WTC11 (cell line): ENCODE data around the gene CBLB. TPM values are rescaled to one million over a fixed set of nuclear protein-coding genes. Genes with fewer than 3 reads are reported as not detected.

Experiments
- ATAC-seq: fragments of 200-7000 bp; cut with Tn5 transposase; 2 replicates; pipeline ENCODE4 v1.10.0; 2021; ENCODE audit warnings: mild to moderate bottlenecking, moderate library complexity
- CTCF ChIA-PET: fragments of 300-600 bp; sonication (Branson Sonifier 250); formaldehyde crosslinking; loops from one replicate; lab custom pipeline; 2021; ENCODE audit warnings: antibody characterized with exemption; lab: Charles Lee
- POLR2A ChIA-PET: fragments of 350-600 bp; sonication (Branson Sonifier 250); formaldehyde crosslinking; loops from one replicate; lab custom pipeline; 2021; ENCODE audit warnings: antibody characterized with exemption; lab: Charles Lee
- DNase-seq: peaks from one replicate; pipeline ENCODE4 v3.0.0; 2021; ENCODE audit warnings: low spot score
- H3K27ac Mint-ChIP-seq: 2 replicates; pipeline ENCODE4 v1.8.0; 2021; ENCODE audit warnings: mixed read lengths
- H3K27me3 Mint-ChIP-seq: 2 replicates; pipeline ENCODE4 v1.8.0; 2021; ENCODE audit warnings: low read depth, mild to moderate bottlenecking, moderate library complexity, mixed read lengths
- H3K36me3 Mint-ChIP-seq: 2 replicates; pipeline ENCODE4 v1.8.0; 2021; ENCODE audit warnings: mixed read lengths
- H3K4me1 Mint-ChIP-seq: 2 replicates; pipeline ENCODE4 v1.8.0; 2022; ENCODE audit warnings: mixed read lengths
- H3K4me3 Mint-ChIP-seq: 2 replicates; pipeline ENCODE4 v1.8.0; 2021; ENCODE audit warnings: mild to moderate bottlenecking, moderate library complexity, mixed read lengths
- H3K9me3 Mint-ChIP-seq: 2 replicates; pipeline ENCODE4 v1.8.0; 2021; ENCODE audit warnings: mixed read lengths
- AR ChIP-seq: fragments of 250-450 bp; sonication (Bioruptor Pico); IDR thresholded peaks from 2 replicates; pipeline ENCODE4 v1.9.0; 2021; ENCODE audit warnings: mild to moderate bottlenecking
- CBFB ChIP-seq: sonication (generic); formaldehyde crosslinking; IDR thresholded peaks from 2 replicates; pipeline ENCODE4 v1.8.1; 2022; ENCODE audit warnings: mild to moderate bottlenecking, low read depth, missing genetic modification reagents
- CTCF ChIP-seq: fragments of 200-600 bp; IDR thresholded peaks from 2 replicates; pipeline ENCODE4 v1.8.0; 2022; ENCODE audit warnings: antibody characterized with exemption
- E2F4 ChIP-seq: sonication (generic); formaldehyde crosslinking; IDR thresholded peaks from 2 replicates; pipeline ENCODE4 v1.8.1; 2022; ENCODE audit warnings: low read depth, mild to moderate bottlenecking, moderate library complexity, missing genetic modification reagents, borderline replicate concordance
- GABPB1 ChIP-seq: sonication (generic); formaldehyde crosslinking; IDR thresholded peaks from 2 replicates; pipeline ENCODE4 v1.8.1; 2023; ENCODE audit warnings: mild to moderate bottlenecking, missing genetic modification reagents
- GRHL2 ChIP-seq: fragments of 250-450 bp; sonication (Bioruptor Pico); IDR thresholded peaks from 2 replicates; pipeline ENCODE4 v1.8.0; 2022; ENCODE audit warnings: mild to moderate bottlenecking, moderate library complexity; ENCODE audit not compliant: insufficient replicate concordance, severe bottlenecking
- RORB ChIP-seq: fragments of 250-450 bp; sonication (Bioruptor Pico); IDR thresholded peaks from 2 replicates; pipeline ENCODE4 v1.9.0; 2021; ENCODE audit warnings: mild to moderate bottlenecking
- SMAD3 ChIP-seq: sonication (generic); formaldehyde crosslinking; IDR thresholded peaks from 2 replicates; pipeline ENCODE4 v1.8.0; 2022; ENCODE audit warnings: missing genetic modification reagents, mild to moderate bottlenecking, borderline replicate concordance
- TEAD1 ChIP-seq: sonication (generic); formaldehyde crosslinking; IDR thresholded peaks from 2 replicates; pipeline ENCODE4 v1.8.0; 2022; ENCODE audit warnings: mild to moderate bottlenecking, missing genetic modification reagents
- USF1 ChIP-seq: sonication (generic); formaldehyde crosslinking; IDR thresholded peaks from 2 replicates; pipeline ENCODE4 v1.8.0; 2022; ENCODE audit warnings: mild to moderate bottlenecking, missing genetic modification reagents
- ZNF263 ChIP-seq: sonication (generic); formaldehyde crosslinking; IDR thresholded peaks from 2 replicates; pipeline ENCODE4 v1.8.1; 2022; ENCODE audit warnings: low read depth, mild to moderate bottlenecking, moderate library complexity, missing genetic modification reagents
- ZNF317 ChIP-seq: sonication (generic); formaldehyde crosslinking; IDR thresholded peaks from 2 replicates; pipeline ENCODE4 v1.8.1; 2023; ENCODE audit warnings: low read depth, mild to moderate bottlenecking, moderate library complexity, missing genetic modification reagents, borderline replicate concordance
- ZNF396 ChIP-seq: fragments of 250-450 bp; sonication (Bioruptor Pico); IDR thresholded peaks from 2 replicates; pipeline ENCODE4 v1.8.0; 2021; ENCODE audit warnings: mild to moderate bottlenecking, moderate library complexity, borderline replicate concordance
- ZNF512 ChIP-seq: sonication (generic); formaldehyde crosslinking; IDR thresholded peaks from 2 replicates; pipeline ENCODE4 v1.8.1; 2022; ENCODE audit warnings: missing genetic modification reagents, borderline replicate concordance
- total RNA-seq: library from RNA; stranded (reverse); gene quantifications from 3 replicates; pipeline ENCODE4 v1.2.3, GENCODE V29; 2021

CBLB gene
- total RNA-seq, 1 experiment from 2014 or later: 19.8 TPM

GRCh38 chr3:105686278-105686897 lies 182.4 kb downstream of the CBLB start:
- CTCF ChIA-PET: interaction anchor here (2.3 kb wide), 1 partner anchor 923 kb away, joined by 6 read pairs; no protein-coding TSS in a partner anchor
- no peak overlapping the region for H3K4me3 Mint-ChIP-seq
- no peaks in the 10 kb centered on the region for H3K27me3 Mint-ChIP-seq
- ATAC-seq: no peak
- POLR2A ChIA-PET: no interaction called here
- H3K9me3 Mint-ChIP-seq: no peaks in the 10 kb centered on the region
- H3K36me3 Mint-ChIP-seq: peaks cover 10% of the 10 kb centered on the region; the same call in 1 of the 2 replicates
- no peak overlapping the region for H3K27ac Mint-ChIP-seq
- H3K4me1 Mint-ChIP-seq: no peaks in the 10 kb centered on the region
- TF ChIP-seq CTCF: peak; percentile 35; the same call in 1 of the 2 replicates
- no peak for TF ChIP-seq USF1 (CRISPR knock-in tag)
- no peak for DNase-seq

GRCh38 chr3:105679951-105680350 lies 188.9 kb downstream of the CBLB start:
- H3K27ac Mint-ChIP-seq: no peak overlapping the region; the same call in 1 of the 2 replicates
- POLR2A ChIA-PET: no interaction called here

GRCh38 chr3:105678017-105678416 lies 190.8 kb downstream of the CBLB start:
- ChIA-PET CTCF (no interaction called here), POLR2A (no interaction called here)
- no peak overlapping the region for H3K4me3 Mint-ChIP-seq
- H3K36me3 Mint-ChIP-seq: peaks cover 23% of the 10 kb centered on the region
- ATAC-seq: no peak
- no peak for DNase-seq
- no peaks in the 10 kb centered on the region for H3K27me3 Mint-ChIP-seq
- H3K9me3 Mint-ChIP-seq: no peaks in the 10 kb centered on the region
- H3K4me1 Mint-ChIP-seq: no peaks in the 10 kb centered on the region
- H3K27ac Mint-ChIP-seq: no peak overlapping the region
- no peak for TF ChIP-seq GABPB1
- TF ChIP-seq E2F4 (CRISPR knock-in tag): no peak
- no peak for TF ChIP-seq ZNF263 (CRISPR knock-in tag)
- TF ChIP-seq ZNF317 (CRISPR knock-in tag): no peak
- TF ChIP-seq AR (CRISPR knock-in tag): no peak
- no peak for TF ChIP-seq ZNF396 (CRISPR knock-in tag)
- TF ChIP-seq SMAD3: no peak
- no peak for TF ChIP-seq GRHL2 (CRISPR knock-in tag)

More at GRCh38 chr3:105679951-105680350, 188.9 kb downstream of the CBLB start:
- no peaks in the 10 kb centered on the region for H3K4me1 Mint-ChIP-seq
- CTCF ChIA-PET: no interaction called here
- DNase-seq (no peak), ATAC-seq (no peak)
- no peaks in the 10 kb centered on the region for H3K27me3 Mint-ChIP-seq
- H3K9me3 Mint-ChIP-seq: no peaks in the 10 kb centered on the region
- no peak for TF ChIP-seq TEAD1 (CRISPR knock-in tag)
- no peak for TF ChIP-seq ZNF512
- no peak for TF ChIP-seq CBFB
- TF ChIP-seq ZNF396 (CRISPR knock-in tag): no peak
- no peak for TF ChIP-seq RORB (CRISPR knock-in tag)
- peaks cover 23% of the 10 kb centered on the region for H3K36me3 Mint-ChIP-seq
- H3K4me3 Mint-ChIP-seq: no peak overlapping the region
